BLaER1 treated with 17β-estradiol and CSF1 and Interleukin-3, amounts not matched to agents 10 nM and 100 nM (cell line): ENCODE measurements around the gene TFE3.
A peak's percentile ranks its signal among the peaks of the same experiment; 100 is the strongest.

Source experiments
- H3K27ac ChIP-seq, 11 experiments: shearing (Covaris generic); formaldehyde crosslinking; 2 replicates each; pipeline ENCODE4 v1.8.1; 2022
- H3K27me3 ChIP-seq, 11 experiments: shearing (Covaris generic); formaldehyde crosslinking; 2 replicates each; pipeline ENCODE4 v1.8.1; 2022
- H3K36me3 ChIP-seq, 11 experiments: shearing (Covaris generic); formaldehyde crosslinking; 2 replicates each; pipeline ENCODE4 v1.8.1; 2022
- H3K4me1 ChIP-seq, 10 experiments: shearing (Covaris generic); formaldehyde crosslinking; 2 replicates each; pipeline ENCODE4 v1.8.1; 2022
- H3K4me2 ChIP-seq, 11 experiments: shearing (Covaris generic); formaldehyde crosslinking; 2 replicates each; pipeline ENCODE4 v1.8.1; 2022
- H3K4me3 ChIP-seq, 10 experiments: shearing (Covaris generic); formaldehyde crosslinking; 2 replicates each; pipeline ENCODE4 v1.8.1; 2022
- H3K9ac ChIP-seq, 11 experiments: shearing (Covaris generic); formaldehyde crosslinking; 2 replicates each; pipeline ENCODE4 v1.8.1; 2022
- H3K9me3 ChIP-seq, 11 experiments: shearing (Covaris generic); formaldehyde crosslinking; replicated peaks in 1 of 11; 2 replicates each; pipeline ENCODE4 v1.8.1; 2022
- H4K20me1 ChIP-seq, 11 experiments: shearing (Covaris generic); formaldehyde crosslinking; 2 replicates each; pipeline ENCODE4 v1.8.1; 2022
- Cebpa-rat ChIP-seq, 11 experiments: shearing (Covaris generic); IDR thresholded peaks; 2 replicates each; pipeline ENCODE4 v1.8.1; 2022

Gene TFE3, protein sequence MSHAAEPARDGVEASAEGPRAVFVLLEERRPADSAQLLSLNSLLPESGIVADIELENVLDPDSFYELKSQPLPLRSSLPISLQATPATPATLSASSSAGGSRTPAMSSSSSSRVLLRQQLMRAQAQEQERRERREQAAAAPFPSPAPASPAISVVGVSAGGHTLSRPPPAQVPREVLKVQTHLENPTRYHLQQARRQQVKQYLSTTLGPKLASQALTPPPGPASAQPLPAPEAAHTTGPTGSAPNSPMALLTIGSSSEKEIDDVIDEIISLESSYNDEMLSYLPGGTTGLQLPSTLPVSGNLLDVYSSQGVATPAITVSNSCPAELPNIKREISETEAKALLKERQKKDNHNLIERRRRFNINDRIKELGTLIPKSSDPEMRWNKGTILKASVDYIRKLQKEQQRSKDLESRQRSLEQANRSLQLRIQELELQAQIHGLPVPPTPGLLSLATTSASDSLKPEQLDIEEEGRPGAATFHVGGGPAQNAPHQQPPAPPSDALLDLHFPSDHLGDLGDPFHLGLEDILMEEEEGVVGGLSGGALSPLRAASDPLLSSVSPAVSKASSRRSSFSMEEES

DNA sequence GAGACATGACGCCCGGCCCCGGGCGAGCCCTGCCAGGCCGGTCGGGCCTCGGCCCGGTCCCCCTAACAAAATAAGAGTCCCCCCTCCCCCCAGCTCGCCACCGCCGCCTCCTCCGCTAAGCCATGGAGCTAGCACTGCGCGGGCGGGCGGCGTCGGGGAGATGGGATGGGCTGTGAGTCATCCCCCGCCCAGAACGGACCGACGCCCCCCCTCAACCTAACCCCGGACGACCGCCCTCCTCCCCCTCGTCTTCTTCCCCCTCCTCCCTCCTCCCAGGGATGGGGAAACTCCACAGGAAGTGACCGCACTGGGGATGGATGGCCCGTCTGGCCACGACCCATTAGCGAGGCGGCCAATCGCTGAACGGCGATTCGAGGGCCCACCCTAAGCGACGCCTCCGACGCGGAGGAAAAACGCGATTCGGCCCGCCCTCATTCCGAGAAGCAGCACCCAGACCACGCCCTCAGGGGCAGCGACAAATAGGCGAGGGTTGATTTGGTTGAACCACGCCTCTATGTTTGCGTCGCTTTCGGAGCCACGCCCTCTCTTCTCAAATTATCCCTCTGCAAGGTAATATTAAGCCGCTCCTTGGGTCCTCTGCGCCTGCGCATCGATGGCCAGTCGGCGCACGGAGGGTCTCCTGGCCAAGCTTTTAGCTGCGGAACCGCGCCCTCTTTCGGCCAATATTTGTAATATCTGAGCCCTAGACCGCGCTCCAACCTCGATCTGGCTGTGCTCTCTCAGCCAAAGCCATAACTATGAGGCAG, at the start of gene TFE3:
TFE3 (minus strand) TSS at position 138 of the 767 bp plus-strand sequence; CDS start at position 7, 131 bp downstream.
- H4K20me1 ChIP-seq, result peaks cover 0 to 7% (median 0%) of the 10 kb centered on the region in 11 experiments; a peak in 4 of 22 replicates
- TF ChIP-seq Cebpa-rat (IDR thresholded peaks at IDR 0.05), result no peak
- peak within 1 kb of the TSS; percentile 71 to 91 (median 86) for H3K4me2 ChIP-seq
- peak within 1 kb of the TSS; percentile 74 to 89 (median 82) for H3K4me3 ChIP-seq
- H3K27me3 ChIP-seq, result peaks cover 0 to 34% (median 22%) of the 10 kb centered on the region in 11 experiments; a peak in 15 of 22 replicates
- H3K4me1 ChIP-seq, result peaks cover 35 to 42% (median 38%) of the 10 kb centered on the region in 10 experiments
- peaks cover 0 to 23% (median 2%) of the 10 kb centered on the region in 11 experiments; a peak in 7 of 22 replicates for H3K9me3 ChIP-seq
- H3K36me3 ChIP-seq, result peaks cover 7 to 13% (median 11%) of the 10 kb centered on the region in 11 experiments; a peak in 21 of 22 replicates
- H3K27ac ChIP-seq, result peak within 1 kb of the TSS; percentile 89 to 99 (median 94)
- H3K9ac ChIP-seq, result peak within 1 kb of the TSS; percentile 89 to 98 (median 94)

DNA sequence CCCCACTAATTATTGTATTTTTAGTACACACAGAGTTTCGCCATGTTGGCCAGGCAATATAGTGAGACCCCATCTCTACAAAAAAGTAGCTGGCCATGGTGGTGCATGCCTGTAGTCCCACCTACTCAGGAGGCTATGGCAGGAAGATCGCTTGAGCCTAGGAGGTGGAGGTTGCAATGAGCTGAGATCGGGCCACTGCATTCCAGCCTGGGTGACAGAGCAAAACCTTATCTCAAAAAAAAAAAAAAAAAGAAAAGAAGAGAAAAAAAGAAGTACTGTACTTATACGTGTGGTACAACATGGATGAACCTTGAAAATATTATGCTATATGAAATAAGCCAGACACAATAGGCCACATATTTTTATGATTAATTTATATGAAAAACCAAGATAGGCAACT, 46.4 kb upstream of the TFE3 start:
- Histone ChIP-seq H3K9me3 (no peaks in the 10 kb centered on the region), H4K20me1 (no peaks in the 10 kb centered on the region), H3K36me3 (no peaks in the 10 kb centered on the region), H3K4me2 (no peak overlapping the region), H3K27me3 (peaks cover 20 to 71% (median 56%) of the 10 kb centered on the region in 11 experiments; a peak in 19 of 22 replicates), H3K27ac (no peak overlapping the region), H3K4me1 (no peaks in the 10 kb centered on the region), H3K4me3 (no peak overlapping the region), H3K9ac (no peak overlapping the region)
- no peak for TF ChIP-seq Cebpa-rat (IDR thresholded peaks at IDR 0.05)

DNA sequence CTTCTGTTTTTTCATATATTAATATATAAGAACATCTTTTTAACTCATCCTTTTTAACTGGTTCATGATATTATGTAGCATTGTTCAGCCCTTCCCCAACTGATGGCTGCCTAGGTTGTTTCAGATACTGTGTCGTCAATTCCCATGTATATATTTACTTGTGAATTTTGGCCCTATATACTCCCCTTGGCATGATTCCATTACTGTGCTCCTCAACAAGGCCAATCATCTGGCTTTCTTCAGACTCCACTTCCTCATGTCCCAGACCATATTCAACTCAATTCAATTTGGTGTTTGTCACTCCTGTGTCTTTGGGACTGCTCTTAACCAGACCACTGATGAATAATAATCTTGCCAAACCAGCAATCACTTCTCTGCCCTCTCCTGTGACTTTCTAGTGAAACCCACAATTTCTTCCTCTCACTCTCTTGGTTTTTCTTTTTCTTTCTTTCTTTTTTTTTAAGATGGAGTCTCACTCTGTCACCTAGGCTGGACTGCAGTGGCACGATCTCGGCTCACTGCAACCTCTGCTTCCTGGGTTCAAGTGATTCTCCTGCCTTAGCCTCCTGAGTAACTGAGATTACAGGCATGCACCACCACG, 39.2 kb upstream of the TFE3 start:
- Histone ChIP-seq H3K27me3 (peaks cover 13 to 43% (median 32%) of the 10 kb centered on the region in 11 experiments; a peak in 20 of 22 replicates), H3K4me1 (peaks cover 0 to 7% (median 5%) of the 10 kb centered on the region in 10 experiments; a peak in 6 of 20 replicates), H3K4me2 (no peak overlapping the region), H3K4me3 (no peak overlapping the region), H3K36me3 (peaks cover 0 to 7% (median 0%) of the 10 kb centered on the region in 11 experiments; a peak in 3 of 22 replicates), H4K20me1 (no peaks in the 10 kb centered on the region; a peak in 1 of 22 replicates), H3K9me3 (no peaks in the 10 kb centered on the region; a peak in 1 of 22 replicates), H3K27ac (no peak overlapping the region), H3K9ac (no peak overlapping the region)
- TF ChIP-seq Cebpa-rat (IDR thresholded peaks at IDR 0.05), result no peak

DNA sequence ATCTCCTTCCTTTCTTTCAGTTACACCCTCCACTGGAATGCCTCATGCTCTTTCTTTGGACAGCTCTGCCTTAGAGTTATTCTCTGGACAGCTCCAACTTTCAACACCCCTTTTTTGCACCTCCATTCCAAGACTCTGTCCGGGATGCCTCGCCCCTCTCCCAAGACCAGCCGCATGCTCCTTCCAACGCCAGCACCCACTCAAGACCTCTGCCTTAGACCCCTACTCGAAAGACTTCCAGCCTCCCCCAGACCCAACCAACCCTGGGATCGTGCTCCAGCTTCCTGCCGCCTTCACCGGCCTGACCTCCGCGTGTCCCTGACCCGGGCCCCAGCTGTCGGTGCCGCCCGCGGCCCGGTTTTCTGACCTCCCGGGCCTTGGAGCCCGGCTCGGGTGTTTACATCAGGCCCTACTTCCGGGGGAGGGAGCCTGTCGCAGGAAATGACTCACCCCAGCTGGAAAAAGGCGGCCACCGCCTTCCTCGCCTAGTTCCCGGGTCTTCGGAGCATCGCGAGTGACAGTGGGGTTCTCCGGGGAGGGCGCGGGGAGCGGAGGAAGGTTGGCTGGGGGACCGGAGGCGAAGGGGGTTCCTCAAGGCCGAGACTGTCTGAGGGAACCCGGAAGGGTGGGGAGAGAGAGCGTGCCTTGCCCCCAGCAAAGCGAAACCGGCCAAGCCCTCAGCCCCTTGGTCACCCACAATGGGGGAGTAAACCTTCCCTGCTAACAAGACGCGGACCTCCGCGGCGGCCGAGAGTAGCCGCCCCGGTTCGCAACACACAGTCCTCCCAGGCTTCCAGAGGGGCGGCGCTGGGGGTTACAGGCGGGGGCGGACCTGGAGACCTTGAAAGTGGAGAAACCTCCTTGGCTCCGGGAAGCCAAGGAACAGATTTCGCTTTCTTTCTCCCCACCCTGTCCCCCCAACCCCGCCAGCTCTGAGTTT, 36.6 kb upstream of the TFE3 start, which contains the start of gene WDR45:
WDR45 (minus strand) TSS at position 399 of the 940 bp plus-strand sequence. CDS start 1,792 bp downstream, outside the sequence.
- H3K9ac ChIP-seq, result peak within 1 kb of the TSS; percentile 78 to 89 (median 83)
- peaks cover 0 to 19% (median 5%) of the 10 kb centered on the region in 11 experiments; a peak in 5 of 22 replicates for H3K36me3 ChIP-seq
- H3K4me1 ChIP-seq, result peaks cover 0 to 8% (median 5%) of the 10 kb centered on the region in 10 experiments; a peak in 8 of 20 replicates
- H3K4me2 ChIP-seq, result peak within 1 kb of the TSS; percentile 67 to 86 (median 78)
- H4K20me1 ChIP-seq, result no peaks in the 10 kb centered on the region; a peak in 2 of 22 replicates
- TF ChIP-seq Cebpa-rat (IDR thresholded peaks at IDR 0.05), result no peak
- H3K9me3 ChIP-seq, result no peaks in the 10 kb centered on the region; a peak in 1 of 22 replicates
- peaks cover 0 to 34% (median 23%) of the 10 kb centered on the region in 11 experiments; a peak in 16 of 22 replicates for H3K27me3 ChIP-seq
- peak within 1 kb of the TSS; percentile 82 to 91 (median 87) for H3K27ac ChIP-seq
- H3K4me3 ChIP-seq, result peak within 1 kb of the TSS; percentile 57 to 74 (median 66)

DNA sequence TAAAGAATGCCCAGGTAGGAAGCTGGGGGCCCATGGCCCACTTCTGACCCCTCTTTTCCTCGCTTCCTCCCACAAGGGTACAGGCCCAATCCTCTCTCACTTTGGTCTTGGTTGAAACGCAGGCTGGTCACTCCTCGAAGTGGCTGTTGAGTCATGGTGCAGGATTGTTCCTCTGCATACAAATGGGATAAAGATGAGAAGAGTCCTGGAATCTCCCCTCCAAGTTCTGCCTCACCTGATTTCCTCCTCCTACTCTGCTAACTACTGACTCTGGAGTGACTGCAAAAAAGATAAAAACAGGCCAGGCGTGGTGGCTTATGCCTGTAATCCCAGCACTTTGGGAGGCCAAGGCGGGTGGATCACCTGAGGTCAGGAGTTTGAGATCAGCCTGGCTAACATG, 34.8 kb upstream of the TFE3 start:
- peaks cover 8 to 18% (median 14%) of the 10 kb centered on the region in 10 experiments; a peak in 19 of 20 replicates for H3K4me1 ChIP-seq
- H3K9ac ChIP-seq, result no peak overlapping the region; a peak in 1 of 22 replicates
- H3K9me3 ChIP-seq, result peaks cover 0 to 9% (median 0%) of the 10 kb centered on the region in 11 experiments; a peak in 4 of 22 replicates
- H4K20me1 ChIP-seq, result peaks cover 0 to 3% (median 0%) of the 10 kb centered on the region in 11 experiments; a peak in 2 of 22 replicates
- no peak overlapping the region for H3K4me3 ChIP-seq
- no peak overlapping the region for H3K27ac ChIP-seq
- peaks cover 0 to 34% (median 19%) of the 10 kb centered on the region in 11 experiments; a peak in 13 of 22 replicates for H3K27me3 ChIP-seq
- H3K36me3 ChIP-seq, result peaks cover 0 to 19% (median 5%) of the 10 kb centered on the region in 11 experiments; a peak in 5 of 22 replicates
- H3K4me2 ChIP-seq, result 0 out of 22 replicates have a peak overlapping the region, but pooled peaks of 1 of the 11 experiments have one; percentile 77
- TF ChIP-seq Cebpa-rat (IDR thresholded peaks at IDR 0.05), result no peak

DNA sequence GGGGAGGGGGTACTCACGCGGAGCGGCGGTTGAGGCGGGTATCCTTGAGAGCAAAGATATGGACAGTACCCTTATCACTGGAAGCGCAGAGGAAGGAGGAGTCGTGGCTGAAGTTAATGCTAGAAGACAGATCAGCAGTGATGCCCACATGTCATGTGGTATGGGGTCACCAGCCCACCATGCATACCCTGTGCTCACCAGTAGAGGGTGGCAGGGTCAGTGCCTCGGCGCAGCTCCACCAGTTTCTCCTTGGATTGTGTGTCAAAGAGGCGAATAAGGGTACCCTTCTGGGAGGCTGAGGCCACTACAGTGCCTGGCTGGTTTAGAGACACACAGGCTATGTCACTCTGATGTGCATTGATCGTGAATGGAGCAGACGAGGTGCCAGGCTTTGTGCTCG, 32.2 kb upstream of the TFE3 start:
- H3K36me3 ChIP-seq, result peaks cover 0 to 19% (median 5%) of the 10 kb centered on the region in 11 experiments; a peak in 5 of 22 replicates
- no peak overlapping the region for H3K27ac ChIP-seq
- H3K9ac ChIP-seq, result no peak overlapping the region
- TF ChIP-seq Cebpa-rat (IDR thresholded peaks at IDR 0.05), result no peak
- H3K9me3 ChIP-seq, result peaks cover 0 to 17% (median 0%) of the 10 kb centered on the region in 11 experiments; a peak in 4 of 22 replicates
- no peak overlapping the region for H3K4me3 ChIP-seq
- H3K4me1 ChIP-seq, result peaks cover 16 to 27% (median 24%) of the 10 kb centered on the region in 10 experiments; a peak in 19 of 20 replicates
- H4K20me1 ChIP-seq, result peaks cover 0 to 11% (median 0%) of the 10 kb centered on the region in 11 experiments; a peak in 6 of 22 replicates
- peaks cover 0 to 42% (median 19%) of the 10 kb centered on the region in 11 experiments; a peak in 15 of 22 replicates for H3K27me3 ChIP-seq
- H3K4me2 ChIP-seq, result no peak overlapping the region
